ENCODE measurements around the gene PRPF40A. TPM values are rescaled to one million over a fixed set of nuclear protein-coding genes. Genes with fewer than 3 reads are reported as not detected.

Gene PRPF40A
- total and polyA plus RNA-seq, 2 of the 8 experiments (the other 6 are each of a cell fraction or from before 2014, with no cell fraction given): 85.5 to 176 TPM

DNA sequence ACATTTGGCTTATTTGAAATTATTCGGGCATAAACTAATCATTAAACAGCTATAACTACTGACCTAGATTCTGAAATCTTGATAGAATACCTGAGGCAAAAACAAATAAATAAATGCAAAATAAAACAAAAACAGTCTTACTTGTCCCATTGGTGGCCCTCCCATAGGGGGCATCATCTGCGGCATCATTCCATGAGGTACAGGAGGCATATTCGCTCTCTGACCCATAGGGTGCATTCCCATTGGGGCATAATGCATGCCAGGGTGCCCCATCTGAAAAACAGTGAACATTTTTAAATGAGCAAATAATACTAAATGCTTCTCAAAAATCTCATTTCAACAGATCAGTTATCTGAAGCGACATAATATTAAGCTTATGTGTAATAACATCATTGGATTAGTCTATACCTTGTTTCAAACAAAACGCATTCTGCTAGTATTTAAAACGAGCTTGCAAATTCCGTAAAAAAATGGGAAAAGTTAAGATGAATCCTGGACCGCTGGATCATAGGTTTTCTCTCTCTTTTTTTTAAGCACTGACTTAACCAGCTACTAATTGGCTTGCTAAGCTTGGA lies 1.3 kb downstream of the PRPF40A start (continued):
- TF ChIP-seq RFX5 (IDR thresholded peaks at IDR 0.05; ENCODE audit: borderline replicate concordance, low read depth, low read length) (no peak), NANOG (IDR thresholded peaks at IDR 0.05; ENCODE audit: insufficient read depth, low read depth, low read length, poor library complexity, severe bottlenecking) (no peak)
- TF ChIP-seq, protein P1, sequence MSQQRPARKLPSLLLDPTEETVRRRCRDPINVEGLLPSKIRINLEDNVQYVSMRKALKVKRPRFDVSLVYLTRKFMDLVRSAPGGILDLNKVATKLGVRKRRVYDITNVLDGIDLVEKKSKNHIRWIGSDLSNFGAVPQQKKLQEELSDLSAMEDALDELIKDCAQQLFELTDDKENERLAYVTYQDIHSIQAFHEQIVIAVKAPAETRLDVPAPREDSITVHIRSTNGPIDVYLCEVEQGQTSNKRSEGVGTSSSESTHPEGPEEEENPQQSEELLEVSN (IDR thresholded peaks at IDR 0.05): no peak

Data from H1 (cell line).